Transverse colon (tissue), 4 donors: ENCODE measurements around the gene KCNQ2. TPM values are rescaled to one million over a fixed set of nuclear protein-coding genes. Genes with fewer than 3 reads are reported as not detected.

Source experiments
- DNase-seq: peaks from one replicate; pipeline ENCODE4 v3.0.0-alpha.2; 2019
- H3K27ac ChIP-seq, 4 donors: fragments of 200-600 bp; sonication (generic); 2 replicates each; pipeline ENCODE4 v1.5.1; 2016 to 2018; ENCODE audit warnings: inconsistent platforms in 4 of 4
- H3K27me3 ChIP-seq: fragments of 200-600 bp; sonication (generic); 2 replicates; pipeline ENCODE4 v1.5.1; 2017; ENCODE audit warnings: inconsistent platforms
- H3K36me3 ChIP-seq, 4 donors: fragments of 200-600 bp; sonication (generic); 2 replicates each; pipeline ENCODE4 v1.5.1; 2017 to 2019; ENCODE audit warnings: inconsistent platforms in 4 of 4
- H3K4me1 ChIP-seq, 4 donors: fragments of 200-600 bp; sonication (generic); 2 replicates each; pipeline ENCODE4 v1.5.1; 2017 to 2020; ENCODE audit warnings: inconsistent platforms in 4 of 4
- H3K4me3 ChIP-seq, 4 donors: fragments of 200-600 bp; sonication (generic); 1 replicate in 1 of 4; 2 replicates in 3 of 4; pipeline versions ENCODE4 v1.5.1 to v1.6.1; 2017 to 2019; ENCODE audit warnings: inconsistent platforms in 4 of 4
- H3K9me3 ChIP-seq, 2 donors: fragments of 200-600 bp; sonication (generic); 2 replicates each; pipeline ENCODE4 v1.5.1; 2017 to 2019; ENCODE audit warnings: inconsistent platforms in 2 of 2
- CTCF ChIP-seq, 5 experiments: fragments of 200-600 bp in 3 of 5; fragments of 450-650 bp in 2 of 5; sonication (generic) in 3 of 5; IDR thresholded peaks; 1 replicate in 2 of 5; 2 replicates in 3 of 5; pipeline ENCODE4 v1.5.1; 2016 to 2017; ENCODE audit warnings: antibody characterized with exemption in 5 of 5, inconsistent platforms in 3 of 5, mild to moderate bottlenecking in 2 of 5, moderate library complexity in 1 of 5
- EP300 ChIP-seq: sonication (generic); formaldehyde crosslinking; IDR thresholded peaks from one replicate; pipeline ENCODE4 v1.6.1; 2017; ENCODE audit warnings: antibody characterized with exemption, low read depth
- POLR2A ChIP-seq: fragments of 450-650 bp; IDR thresholded peaks from one replicate; pipeline ENCODE4 v1.6.1; 2016; ENCODE audit warnings: antibody characterized with exemption, mild to moderate bottlenecking, moderate library complexity
- POLR2AphosphoS5 ChIP-seq, 3 donors: sonication (generic); formaldehyde crosslinking; IDR thresholded peaks; one replicate each; pipeline ENCODE4 v1.6.1; 2016; ENCODE audit warnings: antibody characterized with exemption in 3 of 3
- WGBS, 2 donors: methylation state at CpG; one replicate each; pipeline ENCODE4 v1.1.5; 2018; ENCODE audit warnings: low coverage in 1 of 2; 5-methylcytosine and 5-hydroxymethylcytosine counted together
- in situ Hi-C, 4 donors: fragments of 200-750 bp; cut with MboI; loops; one replicate each; pipeline versions ENCODE4 v1.15.0 to v1.15.1; 2017; ENCODE audit warnings: low sequenced_read_pairs in 3 of 4, low pct_ligation_motif_present in 1 of 4, low pct_unique_long_range_greater_than_20kb in 1 of 4
- intact Hi-C: fragments of 100-400 bp; cut with DNase I; formaldehyde crosslinking; loops from one replicate; pipeline ENCODE4 v1.15.1; 2023; ENCODE audit warnings: low total_unique reads
- total RNA-seq, 4 donors: library from RNA; depleted of rRNA; stranded (reverse); fragments of >200 nt; gene quantifications; one replicate each; pipeline ENCODE4 v1.1.0, GENCODE V29; 2016

KCNQ2 gene
- total RNA-seq, 4 donors from 2014 or later, result 0.32 to 0.41 (median 0.37) TPM; not detected in 1

- peak; percentile 51 for DNase-seq
- TF ChIP-seq CTCF (IDR thresholded peaks at IDR 0.05) (peak in 3 of 5 experiments; percentile 17 to 44 (median 32)), EP300 (no peak)
- 39% methylated on average over 9 of the region's 11 CpGs; no CpG with 5 or more reads in 1 of the 2 donors for WGBS, 2 donors
- intact Hi-C loops, result no loop called here
- no peak overlapping the region for H3K27ac ChIP-seq
- H3K4me1 ChIP-seq, result no peaks in the 10 kb centered on the region
- H3K36me3 ChIP-seq, result no peaks in the 10 kb centered on the region
- no peak overlapping the region for H3K4me3 ChIP-seq
- no peaks in the 10 kb centered on the region for H3K9me3 ChIP-seq
- in situ Hi-C loops, result no loop called here
- H3K27me3 ChIP-seq, result peaks cover 24% of the 10 kb centered on the region
Measured at GRCh38 chr20:63442100-63442493, 30.4 kb downstream of the KCNQ2 start.

GRCh38 chr20:63441136-63442099 is 31.0 kb downstream of the KCNQ2 start:
- in situ Hi-C loops, result no loop called here
- intact Hi-C loops, result no loop called here

GRCh38 chr20:63440366-63440955 is 32.0 kb downstream of the KCNQ2 start:
- H3K9me3 ChIP-seq, result no peaks in the 10 kb centered on the region
- H3K4me3 ChIP-seq, result no peak overlapping the region
- in situ Hi-C loops (no loop called here), intact Hi-C loops (no loop called here)
- no peak for DNase-seq
- 72% methylated on average over 26 of the region's 26 CpGs; no CpG with 5 or more reads in 1 of the 2 donors for WGBS, 2 donors
- H3K36me3 ChIP-seq, result no peaks in the 10 kb centered on the region
- no peaks in the 10 kb centered on the region for H3K4me1 ChIP-seq
- peaks cover 13% of the 10 kb centered on the region for H3K27me3 ChIP-seq
- no peak overlapping the region for H3K27ac ChIP-seq
- no peak for TF ChIP-seq EP300
- no peak for TF ChIP-seq CTCF (IDR thresholded peaks at IDR 0.05)
- no peak for TF ChIP-seq POLR2A
- no peak for TF ChIP-seq POLR2AphosphoS5 (IDR thresholded peaks at IDR 0.05)

More at GRCh38 chr20:63441136-63442099, 31.0 kb downstream of the KCNQ2 start:
- TF ChIP-seq EP300, result no peak
- H3K27me3 ChIP-seq, result peaks cover 17% of the 10 kb centered on the region
- 0 to 35% methylated on average over 2 to 21 of the region's 22 CpGs for WGBS, 2 donors
- DNase-seq, result no peak
- no peaks in the 10 kb centered on the region for H3K36me3 ChIP-seq
- H3K4me1 ChIP-seq, result no peaks in the 10 kb centered on the region
- H3K4me3 ChIP-seq, result no peak overlapping the region
- no peaks in the 10 kb centered on the region for H3K9me3 ChIP-seq
- H3K27ac ChIP-seq, result no peak overlapping the region

GRCh38 chr20:63439866-63440265 is 32.6 kb downstream of the KCNQ2 start:
- Histone ChIP-seq H3K9me3 (no peaks in the 10 kb centered on the region), H3K36me3 (no peaks in the 10 kb centered on the region), H3K27me3 (peaks cover 13% of the 10 kb centered on the region), H3K4me3 (no peak overlapping the region), H3K27ac (no peak overlapping the region), H3K4me1 (no peaks in the 10 kb centered on the region)
- in situ Hi-C loops (no loop called here), intact Hi-C loops (no loop called here)
- no peak for DNase-seq
- no peak for TF ChIP-seq POLR2AphosphoS5 (IDR thresholded peaks at IDR 0.05)
- no peak for TF ChIP-seq POLR2A
- no peak for TF ChIP-seq EP300
- 74% methylated on average over 14 of the region's 15 CpGs; no CpG with 5 or more reads in 1 of the 2 donors for WGBS, 2 donors

GRCh38 chr20:63438121-63438520 is 34.3 kb downstream of the KCNQ2 start:
- Histone ChIP-seq H3K27ac (no peak overlapping the region), H3K4me3 (no peak overlapping the region), H3K36me3 (no peaks in the 10 kb centered on the region), H3K9me3 (no peaks in the 10 kb centered on the region), H3K4me1 (no peaks in the 10 kb centered on the region), H3K27me3 (peaks cover 21% of the 10 kb centered on the region)
- intact Hi-C loops (no loop called here), in situ Hi-C loops (no loop called here)
- WGBS, 2 donors, result 76% methylated on average over 9 of the region's 12 CpGs; no CpG with 5 or more reads in 1 of the 2 donors
- DNase-seq, result no peak
- TF ChIP-seq POLR2A, result no peak
